Central memory CD8-positive, alpha-beta T cell (primary cell): Measurements from ENCODE around the gene SMAP1.

Source experiments
- ATAC-seq: fragments of 150-1000 bp; cut with Tn5 transposase; replicated peaks from 2 replicates; pipeline ENCODE4 v1.10.0; 2022; ENCODE audit warnings: mild to moderate bottlenecking, moderate FRiP score, moderate number of reproducible peaks; ENCODE audit not compliant: poor library complexity, severe bottlenecking; ENCODE audit errors: extremely low read depth
- DNase-seq, 2 donors: peaks; one replicate each; pipeline ENCODE4 v3.0.0; 2021; ENCODE audit warnings: low spot score in 2 of 2
- H3K27ac Mint-ChIP-seq: one replicate; pipeline ENCODE4 v1.8.0; 2022; ENCODE audit warnings: low read depth, mild to moderate bottlenecking, moderate library complexity, mixed read lengths
- H3K27me3 Mint-ChIP-seq: one replicate; pipeline ENCODE4 v1.8.0; 2022; ENCODE audit warnings: mixed read lengths
- H3K36me3 Mint-ChIP-seq: one replicate; pipeline ENCODE4 v1.8.0; 2022; ENCODE audit warnings: mild to moderate bottlenecking, moderate library complexity, mixed read lengths; ENCODE audit not compliant: insufficient read depth
- H3K4me1 Mint-ChIP-seq: one replicate; pipeline ENCODE4 v1.8.0; 2022; ENCODE audit warnings: mixed read lengths
- H3K4me3 Mint-ChIP-seq: one replicate; pipeline ENCODE4 v1.8.0; 2022; ENCODE audit warnings: mild to moderate bottlenecking, moderate library complexity, mixed read lengths
- H3K9me3 Mint-ChIP-seq: one replicate; pipeline ENCODE4 v1.8.0; 2022; ENCODE audit warnings: mixed read lengths

The SMAP1 gene

DNA sequence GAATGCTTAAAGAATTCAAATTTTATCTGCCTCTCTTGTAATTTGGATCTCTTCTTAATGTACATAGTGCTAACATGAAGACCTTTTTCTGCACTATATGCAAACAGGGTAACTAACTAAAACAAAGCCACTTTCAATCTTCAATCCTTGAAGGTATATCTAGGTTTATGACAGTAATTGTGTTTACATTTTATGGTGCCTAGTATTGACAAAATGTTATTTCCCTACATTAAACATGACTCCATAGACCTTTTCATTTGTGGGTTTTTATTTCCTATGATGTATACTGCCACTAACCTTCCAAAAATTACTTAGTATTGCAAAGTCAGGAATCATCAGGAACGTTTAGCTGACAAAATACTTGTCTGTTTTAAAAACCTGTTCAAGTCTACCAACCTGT is 193.2 kb downstream of the SMAP1 start:
- DNase-seq (no peak), ATAC-seq (no peak)
- H3K27me3 Mint-ChIP-seq = peaks cover under 1% of the 10 kb centered on the region
- H3K27ac Mint-ChIP-seq = no peak overlapping the region
- H3K9me3 Mint-ChIP-seq = no peaks in the 10 kb centered on the region
- no peak overlapping the region for H3K4me3 Mint-ChIP-seq
- H3K4me1 Mint-ChIP-seq = no peaks in the 10 kb centered on the region
- peaks cover 9% of the 10 kb centered on the region for H3K36me3 Mint-ChIP-seq

DNA sequence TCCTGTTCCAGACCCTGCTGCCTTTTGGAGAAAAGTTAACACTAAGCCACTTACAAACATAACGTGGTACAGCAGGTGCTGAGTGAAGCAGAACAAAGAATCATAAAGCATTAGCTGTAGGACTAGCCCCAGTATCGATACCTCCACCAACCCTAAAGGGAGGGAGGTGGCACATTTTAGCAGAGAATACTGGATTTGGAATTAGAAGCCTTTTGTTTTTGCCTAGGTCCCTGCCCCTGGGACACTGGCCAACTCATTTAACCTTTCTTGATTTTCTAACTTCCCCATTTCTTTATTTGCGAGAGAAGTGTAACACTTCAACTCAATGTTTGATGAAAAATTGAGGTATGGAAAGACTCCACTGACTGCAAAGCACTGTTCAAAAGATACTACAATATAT is 195.7 kb downstream of the SMAP1 start:
- H3K27ac Mint-ChIP-seq = no peak overlapping the region
- peaks cover 5% of the 10 kb centered on the region for H3K9me3 Mint-ChIP-seq
- no peak for ATAC-seq
- H3K36me3 Mint-ChIP-seq = peaks cover 9% of the 10 kb centered on the region
- peaks cover 13% of the 10 kb centered on the region for H3K27me3 Mint-ChIP-seq
- DNase-seq = no peak
- no peaks in the 10 kb centered on the region for H3K4me1 Mint-ChIP-seq
- no peak overlapping the region for H3K4me3 Mint-ChIP-seq

DNA sequence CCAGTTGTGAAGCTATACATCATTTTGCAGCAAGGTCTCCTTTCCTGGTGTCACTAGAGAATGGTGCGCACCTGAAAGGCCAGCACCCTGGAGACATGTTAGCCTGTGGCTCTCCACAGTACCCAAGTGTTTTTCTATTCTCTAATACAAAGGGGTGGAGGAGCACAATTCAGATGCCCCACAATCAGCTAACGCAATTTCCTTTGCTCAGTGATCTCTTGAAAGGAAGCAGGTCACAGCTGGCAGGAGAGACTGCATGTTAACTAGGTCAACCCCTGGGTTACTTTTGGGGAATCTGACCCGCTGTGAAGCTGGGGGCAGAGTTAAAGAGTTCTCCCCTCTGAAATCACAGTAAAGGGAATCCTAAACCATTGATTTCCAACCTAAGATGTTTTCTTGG is 196.7 kb downstream of the SMAP1 start:
- H3K27me3 Mint-ChIP-seq = peaks cover 13% of the 10 kb centered on the region
- DNase-seq = no peak
- ATAC-seq = no peak
- H3K9me3 Mint-ChIP-seq = peaks cover 5% of the 10 kb centered on the region
- H3K4me3 Mint-ChIP-seq = no peak overlapping the region
- H3K4me1 Mint-ChIP-seq = no peaks in the 10 kb centered on the region
- peaks cover 3% of the 10 kb centered on the region for H3K36me3 Mint-ChIP-seq
- H3K27ac Mint-ChIP-seq = no peak overlapping the region

DNA sequence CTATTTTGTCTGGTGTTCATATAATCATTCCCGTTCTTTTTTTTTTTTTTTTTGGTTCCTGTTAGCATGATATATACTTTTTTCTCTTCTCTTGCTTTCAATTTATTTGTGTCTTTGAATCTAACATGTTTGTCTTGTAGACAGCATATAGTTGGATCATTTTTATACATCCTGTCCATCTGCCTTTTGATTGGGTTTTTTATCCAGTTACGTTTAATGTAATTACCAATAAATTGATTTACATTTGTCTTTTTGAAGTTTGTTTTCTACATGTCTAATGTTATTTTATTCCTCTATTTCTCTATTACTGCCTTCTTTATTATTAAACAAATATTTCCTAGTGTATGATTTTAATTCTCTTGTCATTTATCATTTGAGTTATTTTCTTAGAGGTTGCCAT is 204.8 kb downstream of the SMAP1 start:
- DNase-seq = no peak
- ATAC-seq = no peak
- peaks cover 13% of the 10 kb centered on the region for H3K9me3 Mint-ChIP-seq
- no peak overlapping the region for H3K4me3 Mint-ChIP-seq
- H3K27ac Mint-ChIP-seq = no peak overlapping the region
- peaks cover 1% of the 10 kb centered on the region for H3K36me3 Mint-ChIP-seq
- H3K27me3 Mint-ChIP-seq = peaks cover 53% of the 10 kb centered on the region
- H3K4me1 Mint-ChIP-seq = no peaks in the 10 kb centered on the region

DNA sequence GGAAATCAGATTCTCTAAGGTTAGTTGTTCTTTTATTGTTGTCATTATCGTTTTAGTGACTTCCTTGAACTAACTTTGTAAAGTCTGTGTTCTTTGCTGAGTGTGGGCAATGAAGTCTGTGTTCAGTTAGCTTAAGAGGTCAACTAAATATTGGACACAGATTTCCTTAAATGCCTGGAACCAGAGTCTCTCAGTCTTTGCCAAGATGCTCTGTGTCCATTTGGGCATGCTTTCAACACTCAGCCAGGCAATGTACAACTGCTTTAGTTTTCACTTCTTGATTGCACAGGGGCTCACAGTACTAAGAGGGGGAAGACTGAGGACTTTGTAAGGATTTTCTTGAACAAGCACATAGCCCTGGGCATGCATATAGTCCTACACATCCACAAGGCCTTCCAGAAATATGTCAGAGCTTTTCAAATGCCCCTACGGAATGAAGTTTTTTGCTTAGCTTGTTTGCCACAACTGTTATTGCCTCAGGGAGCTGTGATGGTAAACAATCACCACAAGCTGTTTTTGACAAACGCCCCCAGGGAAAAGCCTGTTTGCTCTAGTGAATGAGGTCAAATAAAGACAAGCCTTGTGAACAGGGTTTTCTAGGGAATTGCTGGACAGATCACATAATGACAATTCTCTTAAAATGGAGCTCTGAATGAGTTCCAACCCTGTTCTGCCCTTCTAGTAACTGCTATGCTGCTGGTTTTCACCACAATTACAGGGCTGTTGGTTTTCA is 206.7 kb downstream of the SMAP1 start:
- H3K36me3 Mint-ChIP-seq = peaks cover 1% of the 10 kb centered on the region
- no peak overlapping the region for H3K27ac Mint-ChIP-seq
- ATAC-seq (no peak), DNase-seq (no peak)
- no peaks in the 10 kb centered on the region for H3K4me1 Mint-ChIP-seq
- peaks cover 13% of the 10 kb centered on the region for H3K9me3 Mint-ChIP-seq
- no peak overlapping the region for H3K4me3 Mint-ChIP-seq
- H3K27me3 Mint-ChIP-seq = peaks cover 69% of the 10 kb centered on the region

DNA sequence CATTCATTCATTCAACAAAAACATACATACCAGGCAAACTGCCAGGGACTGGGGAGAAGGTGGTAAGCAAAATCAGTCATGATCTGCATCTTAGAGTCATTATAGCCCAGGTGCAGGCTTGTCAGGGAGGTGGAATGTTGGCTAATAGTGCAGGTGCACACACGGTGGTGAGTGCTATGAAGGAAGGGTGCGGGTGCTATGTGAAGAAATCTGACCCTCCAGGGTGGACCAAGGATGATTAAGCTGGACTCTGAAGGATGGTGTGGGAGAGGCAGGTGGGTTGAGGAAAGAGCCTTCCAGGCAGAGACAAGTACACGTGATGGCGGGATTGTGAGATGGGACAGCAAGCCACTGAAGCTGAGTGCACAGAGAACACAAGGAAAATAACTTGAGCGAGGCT is 211.8 kb downstream of the SMAP1 start:
- no peak overlapping the region for H3K4me3 Mint-ChIP-seq
- no peaks in the 10 kb centered on the region for H3K36me3 Mint-ChIP-seq
- no peak overlapping the region for H3K27ac Mint-ChIP-seq
- DNase-seq = no peak
- peaks cover 69% of the 10 kb centered on the region for H3K27me3 Mint-ChIP-seq
- H3K9me3 Mint-ChIP-seq = no peaks in the 10 kb centered on the region
- ATAC-seq = no peak
- no peaks in the 10 kb centered on the region for H3K4me1 Mint-ChIP-seq

DNA sequence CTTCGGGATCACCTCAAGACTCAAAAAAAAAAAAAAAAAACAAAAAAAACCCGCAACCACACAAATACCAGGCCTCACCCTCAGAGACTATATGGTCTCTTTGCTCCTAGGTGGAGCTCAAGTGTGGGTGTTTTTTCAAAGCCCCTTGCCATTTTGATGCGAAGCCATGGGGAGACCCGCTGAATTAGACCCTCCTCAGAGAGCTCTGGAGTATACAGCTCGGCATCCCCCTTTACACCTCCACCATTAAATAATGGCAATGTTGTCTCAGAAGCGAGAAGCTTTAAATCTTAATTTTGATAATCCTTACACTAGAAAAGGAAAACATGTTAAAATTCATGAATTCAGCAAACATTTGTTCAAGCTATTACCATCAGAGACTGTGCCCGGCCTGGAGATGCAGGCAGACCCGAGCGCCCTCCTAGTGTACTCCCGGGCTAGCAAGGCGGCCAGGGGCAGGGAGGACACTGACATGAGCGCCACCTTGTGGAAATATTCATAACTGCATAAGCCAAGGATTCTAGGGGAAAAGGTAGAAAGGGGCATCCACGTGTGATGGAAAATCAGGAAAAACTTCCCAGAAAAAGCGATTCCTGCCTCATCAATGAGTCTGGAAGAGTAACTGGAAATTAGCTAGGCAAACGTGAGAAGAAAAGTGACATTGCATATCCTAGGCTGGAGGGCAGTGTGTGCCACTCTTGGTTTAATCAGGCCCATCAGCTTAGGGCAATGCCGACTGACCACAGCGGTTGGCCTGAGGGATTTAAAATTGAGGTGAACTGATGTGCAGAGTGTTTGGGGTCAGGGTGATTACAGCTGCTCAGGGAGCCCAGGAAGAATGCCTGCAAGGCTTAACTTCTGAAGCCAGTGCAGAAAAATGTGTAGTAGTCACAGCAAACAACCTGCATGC is 216.6 kb downstream of the SMAP1 start:
- peak; percentile 61 for ATAC-seq
- H3K27me3 Mint-ChIP-seq = peaks cover 39% of the 10 kb centered on the region
- no peaks in the 10 kb centered on the region for H3K36me3 Mint-ChIP-seq
- H3K4me3 Mint-ChIP-seq = no peak overlapping the region
- no peaks in the 10 kb centered on the region for H3K9me3 Mint-ChIP-seq
- no peaks in the 10 kb centered on the region for H3K4me1 Mint-ChIP-seq
- no peak overlapping the region for H3K27ac Mint-ChIP-seq
- peak; percentile 38 to 39 for DNase-seq

DNA sequence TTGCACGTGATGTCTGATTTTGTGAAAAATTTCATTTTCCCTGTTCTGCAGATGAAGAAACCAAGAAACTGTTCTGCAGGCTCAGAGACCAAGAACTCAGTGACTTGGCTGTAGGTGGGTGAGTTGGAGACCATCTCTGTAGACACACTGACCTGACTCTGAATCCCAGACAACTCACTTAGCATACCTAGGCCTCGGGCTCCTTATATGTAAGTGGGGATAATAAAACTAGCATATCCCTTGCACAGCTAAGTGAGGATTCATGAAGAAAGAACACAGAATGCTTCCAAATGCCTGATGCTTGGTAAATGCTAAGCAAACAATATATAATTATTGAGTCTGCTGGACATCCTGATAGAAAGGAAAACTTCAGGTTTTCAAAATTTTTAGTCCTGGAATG is 218.4 kb downstream of the SMAP1 start:
- ATAC-seq (no peak), DNase-seq (no peak)
- Mint-ChIP-seq H3K9me3 (no peaks in the 10 kb centered on the region), H3K27ac (no peak overlapping the region), H3K36me3 (no peaks in the 10 kb centered on the region), H3K4me1 (no peaks in the 10 kb centered on the region), H3K4me3 (no peak overlapping the region), H3K27me3 (peaks cover 38% of the 10 kb centered on the region)

DNA sequence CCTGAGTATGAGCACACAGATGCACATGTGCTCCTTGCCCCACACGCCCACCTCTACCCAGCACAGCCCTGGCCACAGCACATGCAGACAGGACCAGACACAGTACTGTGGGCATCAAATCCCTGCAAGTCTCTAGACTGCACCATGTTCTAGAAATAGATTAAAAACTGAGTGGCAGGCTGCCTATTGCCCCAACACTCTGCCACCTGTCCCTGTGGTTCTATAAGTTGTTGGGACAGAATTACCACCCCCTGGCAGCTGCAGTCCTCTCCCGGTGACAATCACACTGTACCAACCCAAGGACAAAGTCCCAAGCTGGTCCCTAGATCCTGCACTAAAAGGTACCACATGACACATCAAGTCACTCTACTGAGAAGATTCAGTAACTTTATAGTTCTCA is 219.0 kb downstream of the SMAP1 start:
- DNase-seq (no peak), ATAC-seq (no peak)
- Mint-ChIP-seq H3K27ac (no peak overlapping the region), H3K27me3 (peaks cover 32% of the 10 kb centered on the region), H3K9me3 (no peaks in the 10 kb centered on the region), H3K4me3 (no peak overlapping the region), H3K36me3 (no peaks in the 10 kb centered on the region), H3K4me1 (no peaks in the 10 kb centered on the region)

DNA sequence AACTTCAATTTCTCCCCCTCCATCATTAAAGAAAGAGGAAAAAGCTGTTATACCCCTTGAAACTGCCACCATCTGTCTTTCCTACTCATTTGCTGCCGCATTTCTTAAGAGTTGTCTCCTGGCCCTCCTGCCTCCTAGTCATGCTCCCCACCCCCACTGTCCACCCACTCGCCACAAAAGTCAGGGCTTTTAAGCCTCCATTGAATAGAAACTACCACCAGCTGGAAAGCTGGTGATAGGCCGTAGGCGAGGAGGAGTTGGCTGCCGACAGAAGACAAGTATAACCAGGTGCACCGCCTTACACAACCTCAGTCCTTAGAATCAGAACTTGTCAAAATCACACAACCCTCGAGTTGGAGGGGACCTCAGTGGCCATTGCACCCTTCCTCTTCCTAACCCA is 221.6 kb downstream of the SMAP1 start:
- no peaks in the 10 kb centered on the region for H3K4me1 Mint-ChIP-seq
- H3K9me3 Mint-ChIP-seq = no peaks in the 10 kb centered on the region
- DNase-seq (no peak), ATAC-seq (no peak)
- H3K27me3 Mint-ChIP-seq = peaks cover 20% of the 10 kb centered on the region
- no peak overlapping the region for H3K27ac Mint-ChIP-seq
- no peak overlapping the region for H3K4me3 Mint-ChIP-seq
- H3K36me3 Mint-ChIP-seq = no peaks in the 10 kb centered on the region

DNA sequence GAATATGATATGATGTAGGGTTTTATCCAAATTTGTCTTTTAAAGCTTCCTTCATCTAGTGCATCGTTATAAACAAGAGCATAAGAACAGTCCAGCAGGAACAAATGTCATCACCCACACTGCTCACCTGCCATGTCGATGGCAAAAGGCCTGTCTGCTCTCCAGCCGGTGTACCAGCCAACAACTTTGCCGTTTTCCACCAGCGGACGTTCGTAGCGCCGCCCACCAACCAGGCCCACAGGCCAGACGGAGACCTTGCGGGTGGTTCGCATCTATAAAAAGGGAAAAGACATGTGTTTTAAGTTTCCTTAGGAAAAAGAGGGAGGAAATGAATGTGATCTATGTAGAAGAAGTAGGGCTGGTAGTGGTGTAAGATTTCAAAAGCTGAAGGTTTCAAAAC is 226.3 kb downstream of the SMAP1 start:
- no peak overlapping the region for H3K27ac Mint-ChIP-seq
- no peak for DNase-seq
- H3K27me3 Mint-ChIP-seq = peaks cover 54% of the 10 kb centered on the region
- ATAC-seq = no peak
- no peaks in the 10 kb centered on the region for H3K9me3 Mint-ChIP-seq
- H3K36me3 Mint-ChIP-seq = no peaks in the 10 kb centered on the region
- no peak overlapping the region for H3K4me3 Mint-ChIP-seq
- no peaks in the 10 kb centered on the region for H3K4me1 Mint-ChIP-seq

DNA sequence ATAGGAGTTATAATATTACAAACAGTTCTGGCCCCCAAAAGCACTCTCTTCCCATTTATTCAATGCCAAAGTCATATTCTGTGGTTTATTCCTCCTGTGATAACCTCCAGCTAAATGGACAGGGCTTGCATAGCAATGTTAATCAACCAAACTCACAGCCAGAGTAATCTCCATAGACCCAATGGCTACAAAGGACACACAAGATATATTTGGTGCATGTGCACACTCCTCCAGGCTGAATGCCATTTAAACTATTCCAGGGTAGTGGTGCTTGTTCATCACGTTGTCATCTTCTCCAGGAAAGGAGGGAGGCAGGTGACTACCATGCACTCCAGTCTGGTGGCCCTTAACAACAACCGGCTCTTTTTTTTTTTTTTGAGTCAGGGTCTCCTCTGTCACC is 232.4 kb downstream of the SMAP1 start:
- Mint-ChIP-seq H3K9me3 (no peaks in the 10 kb centered on the region), H3K4me1 (no peaks in the 10 kb centered on the region), H3K27me3 (peaks cover 66% of the 10 kb centered on the region), H3K36me3 (no peaks in the 10 kb centered on the region), H3K4me3 (no peak overlapping the region), H3K27ac (no peak overlapping the region)
- DNase-seq (no peak), ATAC-seq (no peak)

DNA sequence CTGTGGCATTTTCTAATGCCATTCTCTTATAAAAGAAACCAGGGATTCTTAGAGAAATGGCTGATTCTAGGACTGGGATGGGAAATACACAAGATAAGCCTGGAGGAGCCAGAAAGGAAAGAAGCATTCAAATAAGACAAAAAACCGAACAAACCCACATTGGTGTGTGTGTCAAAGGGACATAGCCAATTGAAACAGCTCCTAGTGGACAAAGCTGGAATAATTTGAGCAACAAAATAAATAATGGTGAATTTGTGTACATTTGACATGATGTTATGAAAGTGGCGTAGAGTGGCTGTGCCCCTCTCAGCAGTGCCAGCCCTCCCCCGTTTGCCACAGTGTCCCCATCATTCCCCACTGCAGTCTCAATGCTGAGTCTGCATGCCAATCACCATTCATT is 233.6 kb downstream of the SMAP1 start:
- no peak for DNase-seq
- no peak overlapping the region for H3K4me3 Mint-ChIP-seq
- peaks cover 66% of the 10 kb centered on the region for H3K27me3 Mint-ChIP-seq
- no peaks in the 10 kb centered on the region for H3K9me3 Mint-ChIP-seq
- no peaks in the 10 kb centered on the region for H3K36me3 Mint-ChIP-seq
- H3K27ac Mint-ChIP-seq = no peak overlapping the region
- ATAC-seq = no peak
- H3K4me1 Mint-ChIP-seq = no peaks in the 10 kb centered on the region
